Dermis microvascular lymphatic vessel endothelial cell (primary cell): ENCODE measurements around the gene CNKSR3. TPM values are rescaled to one million over a fixed set of nuclear protein-coding genes. Genes with fewer than 3 reads are reported as not detected.

Experiments
- DNase-seq, 2 donors: peaks; one replicate each; pipeline versions ENCODE4 v3.0.0 to v3.0.0-alpha.2; 2010; ENCODE audit warnings: low read depth in 2 of 2
- total RNA-seq: library from RNA; depleted of rRNA; stranded (reverse); fragments of >200 nt; gene quantifications from 2 replicates; pipeline ENCODE4 v1.2.1, GENCODE V29; 2014

CNKSR3 gene
- total RNA-seq, 1 donor from 2014 or later = 6.8 TPM

GRCh38 chr6:154425034-154425433, 85.5 kb downstream of the CNKSR3 start:
- no peak for DNase-seq

- no peak for DNase-seq
Observed at GRCh38 chr6:154414021-154414813, 96.3 kb downstream of the CNKSR3 start.

GRCh38 chr6:154412106-154412820, 98.2 kb downstream of the CNKSR3 start:
- DNase-seq = no peak

GRCh38 chr6:154411076-154411475, 99.4 kb downstream of the CNKSR3 start:
- DNase-seq = no peak

- DNase-seq = peak; percentile 40 to 93
Observed at GRCh38 chr6:154410619-154411072, 99.8 kb downstream of the CNKSR3 start.

- peak; percentile 28 to 66 for DNase-seq
Observed at GRCh38 chr6:154408891-154409500, 101.5 kb downstream of the CNKSR3 start.

GRCh38 chr6:154407440-154407839, 103.0 kb downstream of the CNKSR3 start:
- DNase-seq = no peak

- no peak for DNase-seq
Observed at GRCh38 chr6:154406869-154407268, 103.6 kb downstream of the CNKSR3 start.

GRCh38 chr6:154406301-154406700, 104.2 kb downstream of the CNKSR3 start:
- no peak for DNase-seq

- no peak for DNase-seq
Observed at GRCh38 chr6:154404791-154405400, 105.6 kb downstream of the CNKSR3 start.

GRCh38 chr6:154403788-154404187, 106.7 kb downstream of the CNKSR3 start:
- peak in 1 of 2 donors; percentile 18 for DNase-seq

GRCh38 chr6:154402081-154402780, 108.3 kb downstream of the CNKSR3 start:
- no peak for DNase-seq

GRCh38 chr6:154399097-154399496, 111.4 kb downstream of the CNKSR3 start:
- DNase-seq = peak; percentile 36 to 91

GRCh38 chr6:154397491-154398195, 112.8 kb downstream of the CNKSR3 start:
- DNase-seq = no peak

GRCh38 chr6:154395878-154396277, 114.6 kb downstream of the CNKSR3 start:
- no peak for DNase-seq

GRCh38 chr6:154395316-154395715, 115.2 kb downstream of the CNKSR3 start:
- DNase-seq = no peak

- no peak for DNase-seq
Observed at GRCh38 chr6:154394571-154394970, 115.9 kb downstream of the CNKSR3 start.

- no peak for DNase-seq
Observed at GRCh38 chr6:154390034-154390433, 120.5 kb downstream of the CNKSR3 start.

- no peak for DNase-seq
Observed at GRCh38 chr6:154388803-154389202, 121.7 kb downstream of the CNKSR3 start.
